GM18498 (cell line): ENCODE measurements around the gene ACTBL2.
"Not testable (repeated sequence)": the region's sequence is repeated elsewhere in the genome, so short reads cannot be mapped to it uniquely, and the experiment has no call there.

Source experiments
- ATAC-seq: cut with Tn5 transposase; IDR thresholded peaks from one replicate; pipeline ENCODE4 v1.9.1; 2021; ENCODE audit warnings: mild to moderate bottlenecking, moderate library complexity; ENCODE audit not compliant: unreplicated experiment

ACTBL2 gene

GRCh38 chr5:57482671-57483106, at the start of gene ACTBL2:
Gene ACTBL2, minus strand, starts transcription at chr5:57482811. Its CDS starts 104 bp downstream, at chr5:57482707.
- ATAC-seq: no peak

- peak; percentile 66 for ATAC-seq
Measured at GRCh38 chr5:57531333-57531732, 48.7 kb upstream of the ACTBL2 start.

GRCh38 chr5:57529864-57530263, 47.3 kb upstream of the ACTBL2 start:
- ATAC-seq: peak; percentile 73

GRCh38 chr5:57527870-57528269, 45.3 kb upstream of the ACTBL2 start:
- ATAC-seq: no peak

- no peak for ATAC-seq
Measured at GRCh38 chr5:57524348-57525060, 41.9 kb upstream of the ACTBL2 start.

- not testable (repeated sequence) for ATAC-seq
Measured at GRCh38 chr5:57522477-57522876, 39.9 kb upstream of the ACTBL2 start.

DNA sequence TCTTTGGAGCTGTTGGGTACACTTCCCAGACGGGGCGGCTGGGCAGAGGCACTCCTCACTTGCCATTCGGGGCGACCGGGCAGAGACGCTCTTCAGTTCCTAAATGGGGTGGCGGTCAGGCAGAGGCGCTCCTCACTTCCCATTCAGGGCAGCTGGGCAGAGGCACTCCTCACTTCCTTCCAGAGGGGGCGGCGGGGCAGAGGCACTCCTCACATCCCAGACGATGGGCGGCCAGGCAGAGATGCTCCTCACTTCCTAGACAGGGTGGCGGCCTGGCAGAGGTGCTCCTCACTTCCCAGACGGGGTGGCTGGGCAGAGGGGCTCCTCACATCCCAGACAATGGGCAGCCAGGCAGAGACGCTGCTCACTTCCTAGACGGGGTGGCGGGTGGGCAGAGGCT, 35.8 kb upstream of the ACTBL2 start:
- not testable (repeated sequence) for ATAC-seq

- no peak for ATAC-seq
Measured at GRCh38 chr5:57517250-57517649, 34.6 kb upstream of the ACTBL2 start.

DNA sequence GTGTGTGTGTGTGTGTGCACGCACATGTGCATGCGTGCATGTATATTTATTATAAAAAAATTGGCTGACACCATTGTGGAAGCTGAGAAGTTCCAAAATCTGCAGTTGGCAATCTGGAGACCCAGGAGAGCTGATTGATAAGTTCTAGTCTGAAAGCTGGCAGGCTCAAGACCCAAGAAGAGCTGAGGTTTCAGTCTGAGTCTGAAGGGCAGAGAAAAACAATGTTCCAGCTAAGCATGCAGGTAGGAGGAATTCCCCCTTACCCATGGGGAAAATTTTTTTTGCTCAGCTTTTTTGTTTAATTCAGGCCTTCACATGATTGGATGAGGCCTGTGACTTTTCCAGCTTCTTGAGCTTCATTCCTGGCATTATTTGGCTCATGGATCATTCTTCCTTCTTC, 31.2 kb upstream of the ACTBL2 start:
- ATAC-seq: no peak

GRCh38 chr5:57511321-57511720, 28.7 kb upstream of the ACTBL2 start:
- no peak for ATAC-seq

DNA sequence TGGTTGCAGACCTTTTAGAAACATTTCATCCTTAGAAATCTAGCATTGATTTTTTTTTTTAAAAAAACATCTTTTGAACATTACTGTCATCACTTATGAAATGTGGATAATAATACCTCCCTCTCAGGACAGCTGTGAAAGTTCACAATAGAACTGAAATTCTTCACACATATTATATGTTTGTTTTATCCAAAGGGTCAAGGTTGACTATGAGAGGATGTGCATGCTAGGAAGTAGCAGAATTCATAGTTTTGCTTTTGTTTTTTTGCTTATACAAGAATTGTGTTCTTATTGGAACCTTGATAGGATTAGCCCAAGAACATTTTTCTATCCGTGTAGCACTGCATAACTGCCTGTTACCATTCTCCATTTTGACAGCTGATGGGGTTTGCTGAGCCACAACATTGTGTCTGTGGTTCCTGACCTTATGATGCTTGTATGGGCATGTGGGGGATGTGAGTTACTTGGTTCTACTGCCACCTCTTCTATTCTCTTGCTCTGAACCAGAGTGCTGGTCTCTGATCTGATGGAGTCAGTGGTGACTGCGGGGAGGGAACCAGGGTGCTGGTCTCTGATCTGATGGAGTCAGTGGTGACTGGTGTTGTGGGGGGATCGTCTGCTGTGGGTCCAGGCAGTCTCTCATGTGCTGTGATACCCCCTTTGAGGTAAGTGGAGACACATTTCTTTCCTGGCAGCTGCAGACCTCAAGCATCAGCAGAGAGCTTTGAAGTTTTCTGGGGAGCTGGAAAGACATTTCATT, 27.1 kb upstream of the ACTBL2 start:
- no peak for ATAC-seq

DNA sequence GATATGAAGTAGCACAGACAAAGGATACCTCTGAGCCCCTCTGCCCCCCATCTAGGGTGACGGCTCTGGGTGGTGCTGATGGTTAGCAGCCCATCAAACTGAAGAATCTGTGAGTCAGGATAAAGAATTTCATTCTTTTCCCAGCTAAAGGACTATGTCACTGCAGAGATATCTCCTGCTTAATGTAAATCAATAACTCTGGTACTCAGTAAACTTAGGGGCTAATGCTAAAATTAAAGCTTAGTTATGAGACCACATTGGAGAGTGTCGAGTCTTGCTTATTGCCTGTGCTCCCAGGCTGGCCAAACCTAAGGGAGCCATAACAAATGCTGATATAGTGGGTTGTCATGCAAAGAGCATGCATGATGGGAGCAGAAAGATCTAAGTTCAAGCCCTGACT, 25.6 kb upstream of the ACTBL2 start:
- ATAC-seq: no peak

- ATAC-seq: no peak
Measured at GRCh38 chr5:57505272-57506200, 22.9 kb upstream of the ACTBL2 start.

GRCh38 chr5:57504357-57504756, 21.7 kb upstream of the ACTBL2 start:
- ATAC-seq: no peak

DNA sequence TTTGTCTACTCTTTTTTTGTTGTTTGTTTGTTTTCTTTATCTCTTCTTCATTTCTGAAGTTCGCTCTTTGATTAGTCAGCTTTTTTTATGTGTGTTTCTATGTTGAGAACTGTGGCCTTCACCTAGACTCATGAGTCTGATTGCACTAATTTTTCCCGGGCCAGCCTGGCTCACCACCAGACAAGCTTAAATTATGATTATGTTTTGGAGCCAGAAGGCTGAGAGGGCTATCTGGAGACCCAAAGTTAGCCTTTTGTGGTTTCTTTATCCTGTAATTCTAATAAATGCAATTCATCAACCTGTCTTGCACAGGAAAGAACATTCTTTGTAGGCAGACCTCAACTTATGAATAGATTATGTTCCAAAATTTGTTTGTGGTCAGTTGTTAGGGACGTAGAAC, 20.8 kb upstream of the ACTBL2 start:
- no peak for ATAC-seq

- ATAC-seq: no peak
Measured at GRCh38 chr5:57501414-57502201, 19.0 kb upstream of the ACTBL2 start.

DNA sequence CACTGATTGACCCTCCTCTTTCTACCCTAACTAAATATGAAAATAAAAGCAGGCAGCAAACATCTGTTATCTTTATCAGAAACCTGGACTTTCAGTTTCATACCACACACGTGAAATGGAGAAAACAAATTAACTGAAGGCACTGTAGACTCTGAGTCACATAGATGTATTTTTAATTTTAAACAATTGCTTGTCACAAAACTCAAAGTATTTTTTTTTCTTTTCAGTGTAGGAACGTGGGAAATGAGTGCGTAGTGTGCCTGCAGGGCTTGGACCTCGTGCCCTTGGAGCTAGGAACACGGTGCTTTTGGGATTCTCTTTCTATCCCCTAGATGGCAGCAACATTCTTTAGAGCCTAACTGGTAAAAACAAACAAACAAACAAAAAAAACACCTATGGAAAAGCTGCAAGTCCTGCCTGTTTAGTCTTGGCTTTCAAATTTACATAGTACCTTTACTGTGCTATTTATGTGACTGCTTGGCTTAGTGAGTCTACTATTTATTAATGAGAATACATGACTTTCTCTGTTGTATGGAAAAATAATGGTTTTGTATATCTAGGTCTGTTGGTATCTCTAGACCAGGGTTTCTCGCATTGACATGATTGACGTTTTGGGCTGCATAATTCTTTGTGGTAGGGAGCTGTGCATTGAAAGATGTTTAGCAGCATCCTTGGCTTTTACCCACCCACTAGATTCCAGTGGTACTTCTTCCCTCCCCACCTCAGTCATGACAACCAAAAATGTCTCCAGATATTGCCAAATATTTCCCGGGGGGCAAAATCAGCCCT, 16.8 kb upstream of the ACTBL2 start:
- ATAC-seq: peak; percentile 78

- ATAC-seq: no peak
Measured at GRCh38 chr5:57497733-57498132, 15.1 kb upstream of the ACTBL2 start.

DNA sequence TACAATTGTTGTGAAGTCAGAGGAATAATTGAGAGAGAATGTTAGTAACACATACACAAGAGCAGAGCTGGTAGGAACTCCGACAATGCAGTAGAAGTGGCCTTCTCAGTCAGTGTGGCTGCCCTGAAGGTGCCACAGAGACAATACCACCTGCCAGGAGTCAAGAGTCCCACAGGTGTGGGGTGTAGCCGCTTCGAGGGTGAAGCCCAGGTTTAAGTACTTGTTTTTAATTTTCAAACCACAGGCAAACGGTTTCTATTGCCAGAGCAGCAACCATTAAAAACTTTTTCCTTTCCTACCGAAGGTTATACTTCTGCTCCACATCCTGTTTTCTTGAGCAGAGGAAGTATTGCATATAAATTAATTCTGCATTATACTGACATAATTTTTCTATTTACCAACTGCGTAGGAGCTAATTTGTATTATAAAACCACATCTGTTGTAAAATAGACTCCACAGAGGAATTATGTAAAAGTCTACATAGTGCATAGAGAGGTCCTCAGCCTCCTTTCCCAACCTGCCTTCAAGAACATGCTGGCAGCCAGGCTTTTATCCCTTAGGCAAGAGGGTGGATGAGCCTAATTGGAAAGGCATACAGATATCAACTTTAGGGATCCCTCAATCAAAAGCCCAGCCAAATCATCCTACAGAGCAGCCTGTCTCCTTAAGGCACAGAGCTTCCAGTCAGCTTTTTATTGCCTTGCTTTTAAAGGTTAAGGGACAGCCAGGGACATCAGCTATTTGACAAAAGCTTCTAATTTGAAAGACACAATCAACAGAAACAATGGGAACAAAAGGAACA, 12.9 kb upstream of the ACTBL2 start:
- ATAC-seq: peak; percentile 30
